ENCODE results near the gene GRM6.

The GRM6 gene

GRCh38 chr5:178983728-178984127 is 11.4 kb downstream of the GRM6 start:
- no peak for DNase-seq

GRCh38 chr5:178982941-178983340 is 12.2 kb downstream of the GRM6 start:
- no peak for DNase-seq

DNA sequence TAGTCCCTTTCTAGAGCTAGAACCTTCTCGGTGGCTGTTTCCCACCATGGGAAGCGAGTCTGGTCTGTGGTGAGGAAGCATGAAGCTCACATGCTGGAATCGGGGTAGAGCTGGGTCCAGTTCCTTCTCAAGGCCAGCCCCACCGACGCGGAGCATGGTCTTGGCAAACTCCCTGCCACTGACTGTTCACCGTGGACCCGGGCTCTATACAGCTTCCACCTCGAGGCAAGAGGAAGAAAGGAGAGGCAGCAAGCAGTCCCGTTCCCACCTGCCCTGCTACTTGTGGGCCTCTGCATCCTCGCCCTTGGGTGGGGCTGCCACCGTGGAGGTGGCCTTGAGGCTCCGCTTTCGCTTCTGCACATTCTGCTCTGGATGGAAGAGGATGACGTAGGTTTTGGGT is 13.7 kb downstream of the GRM6 start:
- DNase-seq = no peak

DNA sequence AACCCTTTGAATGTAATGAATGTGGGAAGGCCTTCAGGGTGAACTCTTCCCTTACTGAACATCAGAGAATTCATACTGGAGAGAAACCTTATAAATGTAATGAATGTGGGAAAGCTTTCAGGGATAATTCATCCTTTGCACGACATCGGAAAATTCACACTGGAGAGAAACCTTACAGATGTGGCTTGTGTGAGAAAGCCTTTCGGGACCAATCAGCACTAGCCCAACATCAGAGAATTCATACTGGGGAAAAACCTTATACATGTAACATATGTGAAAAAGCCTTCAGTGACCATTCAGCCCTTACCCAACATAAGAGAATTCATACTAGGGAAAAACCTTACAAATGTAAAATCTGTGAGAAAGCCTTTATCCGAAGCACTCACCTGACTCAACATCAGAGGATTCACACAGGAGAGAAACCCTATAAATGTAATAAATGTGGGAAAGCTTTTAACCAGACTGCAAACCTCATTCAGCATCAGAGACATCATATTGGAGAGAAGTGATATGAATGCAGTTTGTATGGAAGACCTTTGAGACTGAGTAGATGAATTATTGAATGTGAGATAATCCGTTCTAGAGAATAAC is 29.6 kb downstream of the GRM6 start:
- no peak for DNase-seq

DNA sequence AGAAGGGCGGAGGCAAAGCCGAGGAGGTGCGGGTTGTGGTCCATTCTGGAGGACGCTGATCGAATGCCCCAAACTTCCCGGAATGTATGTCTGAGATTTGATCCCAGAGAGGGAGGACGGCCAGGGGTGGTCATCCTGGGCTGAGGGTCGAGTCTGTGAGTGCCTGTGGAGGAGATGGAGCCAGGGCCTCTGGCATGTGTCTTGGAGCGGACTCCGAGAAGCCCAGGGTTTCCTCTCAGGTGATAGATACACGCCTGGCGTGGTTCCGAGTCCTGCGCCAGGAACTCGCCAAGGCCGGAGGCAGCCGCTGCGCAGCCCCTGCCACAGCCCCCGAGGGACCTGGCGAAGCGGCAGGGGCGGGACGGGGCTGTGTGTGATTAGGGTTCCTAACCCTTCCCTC is 53.8 kb downstream of the GRM6 start:
- peak; percentile 15 for DNase-seq

GRCh38 chr5:178940569-178941360 is 54.4 kb downstream of the GRM6 start, which contains the start of gene ZNF454:
TSS of gene ZNF454 (plus strand) at chr5:178941198. CDS start at chr5:178942792, 1,594 bp downstream.
- DNase-seq = peak; percentile 94

DNA sequence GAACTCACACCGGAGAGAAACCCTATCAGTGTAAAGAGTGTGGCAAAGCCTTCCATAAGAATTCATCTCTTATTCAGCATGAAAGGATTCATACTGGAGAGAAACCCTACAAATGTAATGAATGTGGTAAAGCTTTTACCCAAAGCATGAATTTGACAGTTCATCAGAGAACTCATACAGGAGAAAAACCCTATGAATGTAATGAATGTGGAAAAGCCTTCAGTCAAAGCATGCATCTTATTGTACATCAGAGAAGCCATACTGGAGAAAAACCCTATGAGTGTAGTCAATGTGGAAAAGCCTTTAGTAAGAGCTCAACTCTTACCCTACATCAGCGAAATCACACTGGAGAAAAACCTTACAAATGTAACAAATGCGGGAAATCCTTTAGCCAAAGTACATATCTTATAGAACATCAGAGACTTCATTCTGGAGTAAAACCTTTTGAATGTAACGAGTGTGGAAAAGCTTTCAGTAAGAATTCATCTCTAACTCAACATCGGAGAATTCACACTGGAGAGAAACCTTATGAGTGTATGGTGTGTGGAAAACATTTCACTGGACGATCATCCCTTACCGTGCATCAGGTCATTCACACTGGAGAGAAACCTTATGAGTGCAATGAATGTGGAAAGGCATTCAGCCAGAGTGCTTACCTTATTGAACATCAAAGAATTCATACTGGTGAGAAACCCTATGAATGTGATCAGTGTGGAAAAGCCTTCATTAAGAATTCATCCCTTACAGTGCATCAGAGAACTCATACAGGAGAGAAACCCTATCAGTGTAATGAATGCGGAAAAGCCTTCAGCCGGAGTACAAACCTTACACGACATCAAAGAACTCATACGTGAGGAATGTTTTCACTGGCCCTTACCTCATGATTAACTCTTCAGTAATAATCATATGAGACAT is 63.0 kb downstream of the GRM6 start:
- DNase-seq = no peak

Measured in fibroblast of skin of back (primary cell).